ENCODE measurements around the gene AMH.

GRCh38 chr19:2246801-2247361 lies 2.2 kb upstream of the AMH start:
- TF ChIP-seq POLR2AphosphoS5 (IDR thresholded peaks at IDR 0.05; ENCODE audit: low read depth, low read length): no peak
- no peak for TF ChIP-seq TAF1 (IDR thresholded peaks at IDR 0.05; ENCODE audit: borderline replicate concordance, insufficient read depth, low read length)
